ENCODE data around the gene TLE5.
A peak's percentile ranks its signal among the peaks of the same experiment; 100 is the strongest.
"Not testable (repeated sequence)": the region's sequence is repeated elsewhere in the genome, so short reads cannot be mapped to it uniquely, and the experiment has no call there.

TLE5 gene

GRCh38 chr19:3096267-3096901 lies 34.1 kb upstream of the TLE5 start:
- no peak for DNase-seq (ENCODE audit: low read depth)

DNA sequence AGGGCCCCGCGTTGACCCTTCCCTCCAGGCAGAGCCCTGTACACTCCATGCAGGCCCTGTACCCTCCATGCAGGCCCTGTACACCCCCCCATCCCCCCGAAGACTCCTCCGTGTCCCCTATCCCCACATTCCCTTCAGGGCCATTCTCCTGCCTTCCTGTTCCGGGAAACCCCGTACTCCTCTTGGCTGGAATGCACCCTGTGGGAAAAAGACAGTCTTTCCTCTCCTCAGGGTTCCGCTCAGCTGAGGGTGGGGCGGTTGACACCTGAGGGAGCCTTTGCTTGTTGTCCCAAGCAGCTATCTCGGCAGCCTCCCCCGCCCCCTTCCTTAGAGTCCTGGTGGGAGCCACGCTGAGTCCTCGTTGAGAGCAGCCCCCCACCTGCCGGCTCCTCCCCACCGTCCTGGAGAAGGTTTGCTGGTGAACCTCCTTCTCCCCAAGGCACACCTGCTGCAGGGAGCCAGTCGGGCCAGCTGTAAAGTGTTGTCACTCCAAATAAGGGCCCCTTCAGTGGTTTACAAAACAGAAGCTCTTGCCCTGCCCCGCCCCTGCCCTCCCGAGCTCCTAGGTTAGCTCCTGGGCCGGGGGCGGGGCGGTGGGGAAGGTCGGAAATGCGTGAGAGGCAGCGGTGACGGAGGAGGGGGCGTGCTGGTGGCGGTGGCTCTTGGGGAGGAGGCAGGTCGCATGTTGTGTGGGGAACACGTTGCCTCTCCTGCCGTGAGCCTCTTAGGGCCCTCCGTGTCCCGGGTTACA lies 33.3 kb upstream of the TLE5 start:
- peak; percentile 69 for DNase-seq (ENCODE audit: low read depth)

DNA sequence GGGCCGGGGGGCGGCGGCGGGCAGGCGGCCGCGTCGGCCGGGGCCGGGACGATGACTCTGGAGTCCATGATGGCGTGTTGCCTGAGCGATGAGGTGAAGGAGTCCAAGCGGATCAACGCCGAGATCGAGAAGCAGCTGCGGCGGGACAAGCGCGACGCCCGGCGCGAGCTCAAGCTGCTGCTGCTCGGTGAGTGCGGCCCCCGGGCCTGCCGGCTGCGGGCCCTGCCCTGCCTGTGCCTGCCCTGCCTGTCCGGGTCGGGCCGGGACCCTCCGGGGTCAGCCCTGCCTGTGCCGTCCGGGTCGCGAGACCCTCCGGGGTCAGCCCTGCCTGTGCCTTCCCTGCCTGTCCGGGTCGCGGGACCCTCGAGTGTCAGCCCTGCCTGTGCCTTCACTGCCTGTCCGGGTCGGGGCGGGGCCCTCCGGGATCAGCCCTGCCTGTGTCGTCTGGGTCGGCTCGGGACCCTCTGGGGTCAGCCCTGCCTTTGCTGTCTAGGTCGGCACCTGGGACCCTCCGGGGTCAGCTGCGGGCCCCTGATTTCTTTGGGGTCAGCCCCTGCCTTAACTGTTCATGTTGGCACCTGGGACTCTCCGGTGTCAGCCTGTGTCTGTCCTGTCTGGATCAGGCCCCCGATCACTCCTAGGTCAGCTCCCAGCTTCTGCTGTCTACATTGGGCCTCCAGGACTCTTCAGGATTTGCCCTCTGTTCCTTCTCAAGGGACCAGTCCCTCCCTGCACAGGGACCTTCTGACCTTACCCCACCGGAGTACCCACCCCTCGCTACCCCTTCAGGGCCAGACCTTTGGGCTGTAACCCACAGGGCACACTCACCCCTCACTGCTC lies 32.5 kb upstream of the TLE5 start:
- no peak for DNase-seq (ENCODE audit: low read depth)

- DNase-seq (ENCODE audit: low read depth): not testable (repeated sequence)
Observed at GRCh38 chr19:3089299-3089855, 27.1 kb upstream of the TLE5 start.

DNA sequence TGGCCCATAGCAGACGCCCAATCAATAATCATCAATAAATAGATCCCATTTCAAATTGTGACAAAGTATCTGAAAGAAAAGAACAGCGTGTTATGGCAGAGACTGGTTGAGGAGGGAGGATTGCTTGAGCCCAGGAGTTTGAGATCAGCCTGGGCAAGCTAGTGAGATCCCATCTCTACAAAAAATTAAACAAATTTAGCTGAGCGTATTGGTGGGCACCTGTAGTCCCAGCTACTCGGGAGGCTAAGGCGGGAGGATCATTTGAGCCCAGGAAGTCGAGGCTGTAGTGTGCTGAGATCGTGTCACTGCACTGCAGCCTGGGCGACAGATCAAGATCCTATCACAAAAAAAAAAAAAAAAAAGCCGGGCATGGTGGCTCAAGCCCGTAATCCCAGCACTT lies 25.5 kb upstream of the TLE5 start:
- no peak for DNase-seq (ENCODE audit: low read depth)

DNA sequence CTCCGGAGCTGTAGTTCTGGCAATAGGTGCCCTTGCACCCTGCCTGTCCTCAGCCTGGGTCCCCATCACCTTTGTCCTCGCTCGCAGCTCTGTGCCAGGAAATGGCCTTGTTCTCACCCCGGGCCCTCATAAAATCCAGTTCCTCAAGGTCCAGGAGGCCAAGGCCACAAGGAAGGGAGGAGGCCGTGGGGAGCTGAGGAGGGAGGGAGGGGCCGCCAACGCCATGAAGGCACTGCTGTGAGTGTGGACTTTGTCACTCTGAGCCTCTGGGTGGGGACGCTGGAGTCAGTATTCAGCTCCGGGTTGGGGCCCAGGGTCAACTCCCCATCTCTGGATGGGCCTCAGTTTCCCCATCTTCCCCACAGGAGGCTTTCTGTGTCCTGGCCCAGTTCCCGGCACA lies 22.6 kb upstream of the TLE5 start:
- no peak for DNase-seq (ENCODE audit: low read depth)

DNA sequence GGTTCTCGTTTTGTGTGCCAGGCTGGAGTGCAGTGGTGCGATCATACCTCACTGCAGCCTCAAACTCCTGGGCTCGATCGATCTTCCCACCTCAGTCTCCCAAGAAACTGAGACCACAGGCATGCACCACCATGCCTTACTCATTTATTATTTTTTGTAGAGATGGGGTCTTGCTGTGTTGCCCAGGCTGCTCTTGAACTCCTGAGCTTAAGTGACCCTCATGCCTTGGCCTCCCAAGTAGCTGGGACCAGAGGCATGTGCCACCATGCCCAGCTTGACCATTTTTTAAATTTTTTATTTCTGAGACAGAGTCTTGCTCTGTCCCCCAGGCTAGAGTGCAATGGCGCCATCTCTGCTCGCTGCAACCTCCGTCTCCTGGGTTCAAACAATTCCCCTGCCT lies 21.7 kb upstream of the TLE5 start:
- DNase-seq (ENCODE audit: low read depth): no peak

DNA sequence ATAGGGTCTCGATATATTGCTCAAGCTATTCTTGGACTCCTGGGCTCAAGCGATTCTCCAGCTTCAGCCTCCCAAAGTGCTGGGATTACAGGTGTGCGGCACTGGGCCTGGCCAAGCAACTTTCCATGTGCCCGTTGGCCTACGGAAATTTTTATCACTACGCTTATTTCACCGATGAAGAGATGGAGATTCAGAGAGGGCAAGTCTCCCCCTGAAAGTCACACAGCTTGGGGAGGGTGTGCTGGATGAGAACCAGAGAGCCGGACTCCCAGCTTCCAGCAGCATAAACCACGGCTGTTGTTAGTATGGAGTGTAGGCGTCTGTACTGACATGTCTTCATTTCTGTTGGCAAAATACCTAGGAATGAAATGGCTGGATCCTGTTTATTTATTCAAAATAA lies 20.0 kb upstream of the TLE5 start:
- no peak for DNase-seq (ENCODE audit: low read depth)

GRCh38 chr19:3080286-3080685 lies 18.0 kb upstream of the TLE5 start:
- DNase-seq (ENCODE audit: low read depth): no peak

- no peak for DNase-seq (ENCODE audit: low read depth)
Observed at GRCh38 chr19:3079578-3079977, 17.3 kb upstream of the TLE5 start.

DNA sequence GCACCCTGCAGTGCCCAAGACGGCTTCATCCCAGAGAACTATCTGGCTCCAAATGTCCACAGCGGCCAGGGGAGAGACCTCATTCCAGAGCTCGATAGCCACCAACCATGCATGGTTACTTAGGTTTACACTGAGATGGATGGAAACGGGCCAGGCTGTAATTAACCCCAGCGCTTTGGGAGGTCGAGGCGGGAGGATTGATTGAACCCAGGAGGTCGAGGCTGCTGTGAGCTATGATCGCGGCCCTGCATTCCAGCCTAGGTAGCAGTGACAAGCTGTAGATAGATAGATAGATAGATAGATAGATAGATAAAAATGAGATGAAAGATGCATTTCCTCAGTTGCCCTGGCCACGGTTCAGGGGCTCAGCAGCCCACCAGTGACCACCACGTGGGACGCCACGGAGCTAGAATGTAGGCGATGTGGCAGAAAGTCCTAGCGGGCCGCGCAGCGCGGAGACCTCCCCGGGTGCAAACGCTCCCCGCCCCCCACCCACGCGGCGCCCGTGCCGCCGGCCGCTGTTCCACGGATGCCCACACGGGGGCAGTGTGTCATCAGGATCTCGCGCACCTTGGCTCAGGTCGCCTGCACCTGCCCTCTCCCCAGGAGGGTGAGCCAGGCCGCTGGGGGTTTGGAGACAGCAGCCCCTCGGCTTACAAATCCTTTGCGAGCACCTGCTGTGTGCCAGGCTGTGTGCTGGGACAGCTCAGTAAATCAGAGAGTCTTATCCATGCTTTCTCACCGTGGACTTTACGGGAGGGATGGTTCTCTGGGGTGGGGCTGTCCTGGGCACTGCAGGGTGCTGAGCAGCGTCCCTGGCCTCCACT lies 13.5 kb upstream of the TLE5 start:
- DNase-seq (ENCODE audit: low read depth): peak; percentile 35

DNA sequence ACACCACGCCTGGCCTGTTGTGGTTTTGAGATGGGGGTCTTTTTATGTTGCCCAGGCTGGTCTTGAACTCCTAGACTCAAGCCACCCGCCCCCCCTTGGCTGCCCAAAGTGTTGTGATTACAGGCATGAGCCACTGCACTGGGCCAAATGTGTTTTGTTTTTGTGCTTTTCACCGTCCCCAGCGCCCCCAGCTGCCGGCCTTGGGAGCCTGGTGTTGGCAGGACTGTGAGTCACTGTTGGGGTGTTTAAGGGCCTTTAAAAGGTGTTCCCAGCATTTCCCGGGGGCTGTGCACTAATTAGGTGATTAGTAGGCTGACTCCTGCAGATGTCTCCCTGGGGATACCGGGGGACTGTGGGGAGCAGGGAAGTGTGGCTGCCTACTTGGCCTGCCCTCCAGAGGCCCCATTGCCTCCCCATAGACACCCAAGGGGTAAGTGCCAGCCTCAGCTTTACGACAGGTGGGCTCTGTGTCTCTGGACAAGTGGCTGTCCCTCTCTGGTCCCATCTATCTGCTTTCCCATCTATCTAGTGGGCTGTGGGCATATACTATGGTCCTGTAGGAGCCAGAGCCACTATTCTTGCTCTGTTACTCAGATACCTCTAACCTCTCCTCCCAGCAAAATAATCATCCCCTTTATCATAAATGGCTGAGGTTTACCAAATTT lies 11.8 kb upstream of the TLE5 start:
- DNase-seq (ENCODE audit: low read depth): no peak

GRCh38 chr19:3073159-3073563 lies 10.9 kb upstream of the TLE5 start:
- DNase-seq (ENCODE audit: low read depth): no peak

GRCh38 chr19:3071768-3072167 lies 9.5 kb upstream of the TLE5 start:
- no peak for DNase-seq (ENCODE audit: low read depth)

- DNase-seq (ENCODE audit: low read depth): no peak
Observed at GRCh38 chr19:3068071-3068470, 5.8 kb upstream of the TLE5 start.

DNA sequence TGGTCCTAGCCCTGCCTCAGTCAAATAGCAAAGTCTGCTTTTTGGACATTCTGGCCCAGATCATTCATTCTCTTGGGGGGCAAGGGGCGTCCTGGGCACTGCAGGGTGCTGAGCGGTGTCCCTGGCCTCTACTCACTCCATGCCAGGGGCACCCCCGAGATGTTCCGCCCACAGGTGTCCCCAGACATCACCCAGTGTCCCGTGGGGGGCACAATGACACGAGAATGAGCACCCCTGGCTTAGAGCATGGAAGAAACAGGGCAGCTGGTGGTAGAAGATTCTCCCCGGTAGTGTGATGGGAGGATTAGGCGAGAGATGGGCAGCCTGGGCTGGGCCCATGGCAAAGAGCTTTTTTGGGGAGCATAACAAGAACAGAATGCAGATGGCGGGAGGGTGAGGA lies 5.3 kb upstream of the TLE5 start:
- no peak for DNase-seq (ENCODE audit: low read depth)

DNA sequence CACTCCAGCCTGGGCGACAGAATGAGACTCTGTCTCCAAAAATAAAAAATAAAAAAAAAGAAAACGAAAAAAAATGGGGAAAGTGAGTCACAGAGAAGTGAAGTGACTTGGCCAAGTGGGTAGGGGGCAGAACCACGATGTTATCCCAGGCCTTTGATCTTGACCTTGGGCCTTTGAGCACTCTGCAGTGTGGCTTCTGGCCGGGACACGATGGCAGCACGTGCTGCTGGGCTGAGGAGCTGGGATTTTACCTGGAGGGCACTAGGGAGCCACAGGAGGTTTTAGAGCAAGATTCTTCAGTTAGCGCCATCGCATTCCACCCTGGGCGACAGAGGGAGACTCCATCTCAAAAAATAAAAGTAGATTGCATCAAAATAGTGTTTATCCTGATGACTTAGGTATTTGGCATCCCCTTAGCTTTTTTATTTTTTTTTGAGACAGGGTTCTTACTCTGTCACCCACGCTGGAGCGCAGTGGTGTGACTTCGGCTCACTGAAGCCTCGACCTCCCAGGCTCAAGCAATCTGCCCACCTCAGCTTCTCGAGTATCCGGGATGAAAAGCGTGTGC lies 4.3 kb upstream of the TLE5 start:
- no peak for DNase-seq (ENCODE audit: low read depth)

DNA sequence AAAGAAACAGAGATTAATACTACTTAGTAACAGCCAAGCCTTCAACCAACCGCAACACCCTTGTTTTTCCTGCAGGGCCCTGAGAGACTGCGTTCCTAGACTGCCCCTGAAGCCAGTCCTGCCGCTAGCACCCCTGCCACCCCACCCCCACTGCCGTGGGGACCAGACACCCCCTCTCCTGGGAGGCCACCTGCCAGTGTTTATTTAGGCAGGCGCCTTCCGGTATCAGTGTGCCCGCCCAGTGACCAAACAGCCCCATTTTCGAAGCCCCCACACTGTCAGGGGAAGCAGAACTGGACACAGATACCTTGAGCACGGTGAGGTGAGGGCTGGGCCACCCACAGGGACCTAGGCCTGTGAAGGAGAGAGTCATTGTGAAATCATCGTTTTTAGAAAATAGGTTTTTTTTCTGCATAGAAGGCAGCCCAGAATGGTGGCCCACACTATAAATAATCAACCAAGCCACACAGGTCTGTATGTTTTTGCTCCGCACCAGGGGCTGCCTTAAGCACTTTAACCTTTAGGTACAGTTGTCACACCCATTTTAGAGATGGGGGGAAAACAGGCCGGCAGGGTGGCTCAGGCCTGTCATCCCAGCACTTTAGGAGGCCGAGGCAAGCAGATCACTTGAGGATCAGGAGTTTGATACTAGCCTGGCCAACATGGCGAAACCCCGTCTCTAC lies 3.5 kb upstream of the TLE5 start:
- no peak for DNase-seq (ENCODE audit: low read depth)

- DNase-seq (ENCODE audit: low read depth): no peak
Observed at GRCh38 chr19:3064011-3064330, 1.7 kb upstream of the TLE5 start.
